GM12873 (cell line): Measurements from ENCODE around the gene SMIM45.

ENCODE experiments used
- TF ChIP-seq, protein P1 (sequence below): IDR thresholded peaks from 2 replicates; pipeline ENCODE4 v1.5.1; 2012; ENCODE audit warnings: low read depth, mild to moderate bottlenecking, moderate library complexity, low read length, control low read depth; ENCODE audit not compliant: insufficient read depth; ENCODE audit errors: missing control alignments

The SMIM45 gene

DNA sequence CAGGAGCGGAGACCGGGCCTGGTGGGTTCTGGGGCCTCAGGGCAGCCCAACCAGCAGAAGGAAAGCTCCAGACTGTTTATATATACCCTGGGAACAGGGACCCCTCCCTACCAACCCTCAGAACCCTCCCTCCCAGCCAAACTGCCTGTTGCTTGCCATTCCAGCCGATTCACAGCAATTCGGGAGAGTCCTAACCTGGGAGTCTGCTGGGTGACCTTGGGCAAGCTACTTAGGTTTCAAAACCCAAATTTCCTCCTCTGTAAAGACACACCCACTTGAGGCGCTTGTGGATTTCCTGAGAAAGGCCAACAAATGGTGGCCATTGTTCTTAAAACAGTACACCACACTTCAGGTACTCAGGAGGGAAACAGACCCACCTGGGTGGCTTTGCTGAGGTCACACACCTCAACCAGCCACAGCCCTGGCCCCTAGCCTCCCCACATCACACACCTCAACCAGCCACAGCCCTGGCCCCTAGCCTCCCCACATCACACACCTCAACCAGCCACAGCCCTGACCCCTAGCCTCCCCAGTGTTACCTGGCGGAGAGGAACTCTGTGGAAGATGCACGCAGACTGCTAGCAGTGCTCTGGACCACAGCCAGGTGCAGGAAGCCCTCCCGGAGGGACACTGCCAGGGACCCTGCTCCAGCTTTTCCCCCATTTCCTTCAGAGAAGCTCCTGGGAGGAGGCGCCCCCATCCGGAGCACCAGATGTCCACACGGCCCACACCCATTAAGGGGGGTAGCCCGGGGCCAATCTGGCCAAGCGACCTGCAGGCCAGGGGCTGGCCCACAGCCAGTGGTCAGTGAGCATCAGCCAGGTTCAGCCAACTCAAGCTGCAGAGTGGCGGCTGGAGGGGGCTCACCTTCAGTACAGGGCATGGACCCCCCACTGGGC is 43.3 kb upstream of the SMIM45 start:
- TF ChIP-seq, protein P1, sequence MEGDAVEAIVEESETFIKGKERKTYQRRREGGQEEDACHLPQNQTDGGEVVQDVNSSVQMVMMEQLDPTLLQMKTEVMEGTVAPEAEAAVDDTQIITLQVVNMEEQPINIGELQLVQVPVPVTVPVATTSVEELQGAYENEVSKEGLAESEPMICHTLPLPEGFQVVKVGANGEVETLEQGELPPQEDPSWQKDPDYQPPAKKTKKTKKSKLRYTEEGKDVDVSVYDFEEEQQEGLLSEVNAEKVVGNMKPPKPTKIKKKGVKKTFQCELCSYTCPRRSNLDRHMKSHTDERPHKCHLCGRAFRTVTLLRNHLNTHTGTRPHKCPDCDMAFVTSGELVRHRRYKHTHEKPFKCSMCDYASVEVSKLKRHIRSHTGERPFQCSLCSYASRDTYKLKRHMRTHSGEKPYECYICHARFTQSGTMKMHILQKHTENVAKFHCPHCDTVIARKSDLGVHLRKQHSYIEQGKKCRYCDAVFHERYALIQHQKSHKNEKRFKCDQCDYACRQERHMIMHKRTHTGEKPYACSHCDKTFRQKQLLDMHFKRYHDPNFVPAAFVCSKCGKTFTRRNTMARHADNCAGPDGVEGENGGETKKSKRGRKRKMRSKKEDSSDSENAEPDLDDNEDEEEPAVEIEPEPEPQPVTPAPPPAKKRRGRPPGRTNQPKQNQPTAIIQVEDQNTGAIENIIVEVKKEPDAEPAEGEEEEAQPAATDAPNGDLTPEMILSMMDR: no peak

DNA sequence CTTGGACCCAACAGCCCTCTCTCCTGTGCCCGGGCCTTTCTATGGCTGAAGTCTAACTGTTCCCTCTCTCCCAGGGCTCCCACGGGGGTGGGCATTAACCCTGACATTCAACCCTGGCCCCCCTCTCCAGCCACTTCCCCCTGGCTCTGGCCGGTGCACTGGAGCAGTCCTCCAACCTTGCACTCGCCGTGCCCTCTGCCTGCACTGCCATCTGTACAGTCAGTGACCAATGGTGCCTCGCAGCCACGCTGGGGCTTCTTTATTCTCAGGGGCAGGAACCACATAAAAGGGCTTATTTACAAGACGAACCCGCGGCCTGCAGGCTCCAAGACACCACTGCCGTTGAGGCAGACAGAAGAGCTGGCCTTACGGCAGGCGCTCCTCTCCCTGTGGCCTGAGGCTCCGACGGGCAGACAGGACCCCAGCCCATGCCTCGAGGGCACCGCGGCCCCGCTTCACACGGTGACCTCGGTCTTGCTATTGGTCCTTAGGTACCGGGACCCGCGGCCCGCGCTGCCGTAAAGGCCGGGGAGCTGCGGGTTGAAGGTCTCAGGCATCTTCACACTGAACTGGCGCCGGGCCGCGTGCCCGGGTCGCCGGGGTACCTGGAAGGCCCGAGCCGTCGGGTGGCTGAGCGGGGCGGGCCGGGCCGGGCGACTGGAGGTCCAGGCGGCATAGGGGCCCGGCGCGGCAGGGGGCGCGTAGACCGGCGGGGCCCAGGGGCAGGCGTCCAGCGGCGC is 42.5 kb upstream of the SMIM45 start:
- TF ChIP-seq, protein P1: no peak

DNA sequence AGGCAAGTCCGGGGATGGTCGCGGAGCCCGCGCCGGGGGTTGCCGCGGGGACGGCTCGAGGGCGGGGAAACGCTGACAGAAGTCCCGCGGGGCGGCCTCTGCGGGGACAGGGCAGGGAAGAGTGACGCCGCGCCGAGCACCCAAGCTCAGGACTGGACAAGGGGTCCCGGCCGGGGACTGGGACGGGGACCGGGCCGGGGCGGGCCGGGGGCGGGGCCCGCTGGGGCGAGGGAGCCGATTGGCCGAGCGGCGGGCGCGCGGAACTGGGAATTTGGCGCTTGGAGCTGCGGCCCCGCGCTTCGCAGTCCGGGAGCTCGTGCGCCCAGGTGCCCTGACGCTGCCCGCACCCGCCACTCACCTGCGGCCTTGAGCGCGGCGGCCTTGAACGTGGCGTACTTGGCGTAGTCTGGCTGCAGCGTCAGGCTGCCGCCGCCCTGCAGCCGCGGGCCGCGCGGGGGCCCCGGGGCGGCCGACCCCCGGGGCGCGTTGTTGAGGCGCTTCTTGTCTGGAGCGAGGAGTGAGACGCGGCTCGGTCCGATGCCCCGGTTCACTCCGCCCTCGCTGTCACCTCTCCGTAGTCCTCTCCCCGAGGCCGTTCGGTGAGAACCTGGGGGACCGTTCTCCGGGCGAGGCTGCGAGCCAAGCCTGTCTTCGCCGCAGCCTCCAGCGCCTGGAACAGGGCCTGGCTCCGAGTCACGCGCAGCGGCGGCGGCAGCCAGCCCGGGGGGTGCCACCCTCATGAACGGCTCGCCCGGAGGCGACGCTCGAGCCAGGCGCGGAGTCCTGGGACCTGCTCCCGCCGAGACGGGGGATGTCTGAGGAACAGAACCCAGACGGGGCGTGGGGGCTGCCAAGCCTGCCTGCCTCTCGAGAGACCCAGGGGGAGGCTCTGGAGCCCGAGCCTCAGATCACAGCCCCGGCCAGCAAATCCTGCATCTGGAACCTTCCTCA is 41.6 kb upstream of the SMIM45 start:
- TF ChIP-seq, protein P1: no peak

DNA sequence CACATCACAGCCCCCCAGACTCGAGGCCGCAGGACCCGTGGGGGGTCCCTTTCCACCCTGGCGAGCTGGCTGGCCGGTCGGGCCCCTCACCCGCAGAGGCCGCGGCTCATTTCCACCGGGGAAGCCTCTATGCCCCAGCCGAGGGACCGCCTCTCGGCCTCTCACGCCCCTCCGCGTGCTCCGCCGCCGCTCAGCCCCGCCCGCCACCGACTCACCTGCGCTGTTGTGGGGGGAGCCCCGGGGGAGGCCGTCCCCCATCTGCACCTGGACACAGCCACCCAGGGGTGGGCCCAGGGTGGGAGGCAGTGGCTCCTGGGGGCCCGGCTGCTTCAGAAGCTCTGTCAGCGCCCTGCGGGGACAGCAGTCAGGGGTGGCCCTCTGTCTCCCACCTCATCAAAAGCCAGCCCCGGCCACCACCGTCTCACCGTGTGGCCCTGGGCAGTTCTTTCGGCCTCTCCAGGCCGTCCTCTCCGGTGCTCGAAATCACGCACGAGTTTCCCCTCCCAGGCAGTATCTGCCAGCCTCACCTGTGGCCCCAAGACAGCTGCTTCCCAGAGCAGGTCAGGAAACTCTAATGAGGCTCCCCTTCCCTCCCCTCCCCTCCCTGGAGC is 40.8 kb upstream of the SMIM45 start:
- TF ChIP-seq, protein P1: no peak

DNA sequence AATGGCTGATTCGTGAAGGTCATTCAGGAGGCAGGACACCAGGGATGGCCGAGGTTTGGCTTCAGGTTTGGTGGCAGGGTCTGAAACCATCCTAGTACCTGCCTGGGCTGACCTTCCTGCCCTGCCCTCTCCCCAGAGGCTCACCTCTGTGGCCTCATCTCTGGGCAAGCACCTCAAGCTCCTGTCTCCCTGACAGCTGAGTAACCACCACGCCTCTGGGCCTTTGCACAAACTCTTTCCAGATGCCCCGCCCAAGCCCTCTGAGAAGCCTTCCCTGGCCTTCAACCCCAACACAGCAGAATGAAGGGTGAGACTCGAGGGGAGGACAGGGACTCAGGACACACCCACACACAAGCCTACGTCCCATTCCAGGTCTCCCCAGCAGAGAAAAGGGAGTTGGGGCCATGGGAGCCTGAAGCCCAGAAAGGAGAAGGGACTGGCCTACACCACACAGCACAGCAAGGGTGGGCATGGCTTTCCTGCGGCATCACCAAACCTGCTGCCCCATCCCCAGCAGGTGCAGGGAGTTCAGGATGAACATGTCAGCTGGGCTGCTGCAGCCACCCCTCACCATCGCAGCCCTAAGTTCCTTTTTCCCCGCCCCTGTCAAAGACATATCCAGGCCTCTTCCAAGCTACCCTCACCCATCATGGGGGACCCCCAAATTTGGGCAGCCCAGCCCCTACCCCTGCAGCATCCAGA is 39.5 kb upstream of the SMIM45 start:
- TF ChIP-seq, protein P1: no peak

DNA sequence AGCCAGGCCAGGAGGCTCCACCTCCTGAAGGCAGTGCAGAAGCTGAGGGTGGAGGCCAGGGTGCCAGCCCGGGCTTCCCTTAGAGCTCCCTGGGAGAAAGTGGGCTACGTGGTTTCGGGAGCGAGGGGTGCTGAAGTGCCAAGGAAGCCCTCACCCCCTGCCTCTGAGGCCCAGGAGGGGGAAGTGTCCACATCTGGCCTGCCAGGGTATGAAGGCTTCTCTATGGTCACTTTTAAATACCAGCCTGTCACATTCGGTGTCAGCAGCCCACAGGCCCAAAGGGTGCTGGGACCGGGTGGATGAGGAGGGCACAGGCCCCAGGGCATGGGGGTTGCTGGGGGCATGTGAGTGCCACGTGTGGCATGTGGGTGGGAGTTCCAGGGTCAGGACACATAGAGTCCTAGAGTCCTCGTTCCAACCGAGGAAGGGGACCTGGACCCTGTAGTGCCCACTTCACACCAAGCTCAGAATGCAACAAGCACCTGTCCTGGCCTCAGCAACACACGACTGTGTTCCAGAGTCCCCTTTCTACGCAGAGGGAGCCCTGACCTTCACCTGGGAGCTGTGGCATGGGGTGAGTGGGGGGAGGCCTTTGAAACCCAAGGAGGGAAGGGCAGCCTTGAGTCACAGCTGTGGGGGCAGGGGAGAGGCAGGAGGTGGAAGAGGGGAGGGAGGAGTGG is 38.8 kb upstream of the SMIM45 start:
- TF ChIP-seq, protein P1: no peak
